Activated B cell treated with CpG ODN at 0.5 μM for 24 hours (primary cell): ENCODE measurements around the gene CIB1. TPM values are rescaled to one million over a fixed set of nuclear protein-coding genes. Genes with fewer than 3 reads are reported as not detected.

Source experiments
- ATAC-seq: fragments of 200-7000 bp; cut with Tn5 transposase; one replicate; pipeline ENCODE4 v1.10.0; 2021; ENCODE audit warnings: low read depth, mild to moderate bottlenecking, moderate library complexity
- CTCF ChIA-PET: fragments of 350-600 bp; sonication (Branson Sonifier 250); formaldehyde crosslinking; loops from one replicate; lab custom pipeline; 2021; ENCODE audit warnings: antibody characterized with exemption; lab: Charles Lee
- POLR2A ChIA-PET: fragments of 350-600 bp; sonication (Branson Sonifier 250); formaldehyde crosslinking; loops from one replicate; lab custom pipeline; 2021; ENCODE audit warnings: antibody characterized with exemption; lab: Charles Lee
- DNase-seq: peaks from one replicate; pipeline ENCODE4 v3.0.0; 2022
- H3K27ac Mint-ChIP-seq: one replicate; pipeline ENCODE4 v1.8.0; 2020; ENCODE audit warnings: mixed read lengths
- H3K27me3 Mint-ChIP-seq: one replicate; pipeline ENCODE4 v1.8.0; 2021; ENCODE audit warnings: mixed read lengths
- H3K36me3 Mint-ChIP-seq: one replicate; pipeline ENCODE4 v1.8.0; 2021; ENCODE audit warnings: low read depth, mixed read lengths
- H3K4me1 Mint-ChIP-seq: one replicate; pipeline ENCODE4 v1.8.0; 2021; ENCODE audit warnings: mixed read lengths
- H3K4me3 Mint-ChIP-seq: one replicate; pipeline ENCODE4 v1.8.0; 2020; ENCODE audit warnings: mild to moderate bottlenecking, mixed read lengths
- H3K9me3 Mint-ChIP-seq: one replicate; pipeline ENCODE4 v1.8.0; 2020; ENCODE audit warnings: mixed read lengths
- CTCF ChIP-seq: fragments of 200-600 bp; IDR thresholded peaks from one replicate; pipeline ENCODE4 v1.8.0; 2022; ENCODE audit warnings: antibody characterized with exemption, mild to moderate bottlenecking
- intact Hi-C: fragments of 100-400 bp; cut with micrococcal nuclease; formaldehyde crosslinking; loops from one replicate; pipeline ENCODE4 v1.15.1; 2024
- total RNA-seq: library from RNA; stranded (reverse); gene quantifications from 2 replicates; pipeline ENCODE4 v1.2.3, GENCODE V29; 2022

Gene CIB1
- total RNA-seq, 1 donor from 2014 or later = 96.6 TPM

DNA sequence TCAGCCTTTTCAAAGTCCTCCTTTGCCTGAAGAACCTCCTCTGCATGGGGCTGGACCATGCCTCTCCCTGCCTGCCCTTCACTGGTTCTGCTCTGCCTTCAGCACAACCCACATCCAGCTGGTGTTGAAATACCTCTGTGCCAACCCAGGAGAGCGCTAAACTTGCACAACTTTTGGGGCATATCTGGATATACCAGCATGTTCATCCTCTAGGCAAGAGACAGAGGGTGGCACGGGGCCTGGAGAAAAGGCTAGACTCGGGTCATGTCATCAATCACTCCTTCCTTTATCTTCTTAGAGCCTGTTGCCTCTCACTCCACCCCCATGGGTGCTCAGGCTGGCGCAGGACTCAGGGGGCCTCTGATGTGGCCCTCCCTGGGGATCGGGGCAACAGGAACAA lies 27.9 kb downstream of the CIB1 start:
- DNase-seq (no peak), ATAC-seq (no peak)
- CTCF ChIA-PET = interaction anchor here (1.5 to 2.2 kb wide), 3 partner anchors 13 to 44 kb away, joined by 3 to 9 read pairs (median 6); no protein-coding TSS in a partner anchor
- intact Hi-C loops = no loop called here
- Mint-ChIP-seq H3K9me3 (no peaks in the 10 kb centered on the region), H3K36me3 (peaks cover 56% of the 10 kb centered on the region), H3K4me1 (peaks cover 85% of the 10 kb centered on the region), H3K27me3 (no peaks in the 10 kb centered on the region), H3K27ac (peak overlapping the region; percentile 95), H3K4me3 (peak overlapping the region; percentile 20)
- POLR2A ChIA-PET = interaction anchor here (0.7 to 7.7 kb wide), 7 partner anchors 9 to 624 kb away, joined by 3 to 248 read pairs (median 5); partner anchors contain the start of genes CIB1 and GDPGP1
- no peak for TF ChIP-seq CTCF

DNA sequence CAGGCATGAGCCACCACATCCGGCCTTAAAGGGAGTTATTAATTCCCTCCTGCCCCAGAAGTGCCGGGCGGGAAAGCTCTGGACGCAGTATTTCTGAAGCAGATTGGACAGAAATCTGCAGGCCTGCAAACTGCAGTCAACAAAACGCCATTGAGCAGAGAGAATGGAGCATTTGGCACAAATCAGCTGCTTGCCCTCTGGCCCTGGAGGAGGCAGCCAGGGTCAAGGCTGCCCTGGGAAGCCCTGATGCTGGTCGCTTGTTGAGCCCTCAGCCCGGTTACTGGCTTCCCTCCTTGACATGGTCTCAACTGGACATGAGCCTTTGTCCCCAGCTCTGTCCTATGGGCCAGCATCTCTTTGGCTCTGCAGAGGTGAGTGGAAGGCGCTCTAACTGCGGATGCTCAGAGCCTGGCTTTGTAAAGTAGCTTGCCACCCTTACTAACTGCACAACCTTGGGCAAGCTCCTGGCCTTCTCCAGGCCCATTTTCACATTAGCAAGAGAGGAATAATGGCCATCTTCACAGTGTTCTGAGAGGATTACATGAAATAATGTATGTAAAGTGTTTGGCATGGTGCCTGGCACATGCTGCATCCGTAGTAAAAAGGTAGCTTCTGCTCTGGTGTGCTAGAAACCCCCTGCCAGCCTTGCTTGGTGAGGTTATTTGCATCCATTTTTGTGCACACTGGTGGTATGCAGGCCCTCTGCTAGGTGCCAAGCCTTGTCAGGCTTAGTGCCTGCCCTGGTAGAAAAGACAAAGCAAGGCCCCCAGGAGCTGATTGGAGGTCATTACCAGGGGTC lies 28.5 kb downstream of the CIB1 start:
- Mint-ChIP-seq H3K4me1 (peaks cover 85% of the 10 kb centered on the region), H3K27me3 (no peaks in the 10 kb centered on the region), H3K9me3 (no peaks in the 10 kb centered on the region), H3K4me3 (peak overlapping the region; percentile 20), H3K36me3 (peaks cover 50% of the 10 kb centered on the region), H3K27ac (peak overlapping the region; percentile 95)
- no peak for TF ChIP-seq CTCF
- intact Hi-C loops = no loop called here
- no peak for ATAC-seq
- ChIA-PET CTCF (interaction anchor here (1.0 to 2.2 kb wide), 4 partner anchors 13 to 43 kb away, joined by 3 to 9 read pairs (median 4); no protein-coding TSS in a partner anchor), POLR2A (interaction anchor here (0.7 to 7.7 kb wide), 8 partner anchors 10 to 625 kb away, joined by 3 to 248 read pairs (median 4); partner anchors contain the start of genes CIB1 and GDPGP1)
- DNase-seq = no peak

- Mint-ChIP-seq H3K9me3 (no peaks in the 10 kb centered on the region), H3K27me3 (no peaks in the 10 kb centered on the region), H3K27ac (peak overlapping the region; percentile 54), H3K36me3 (peaks cover 39% of the 10 kb centered on the region), H3K4me1 (peaks cover 83% of the 10 kb centered on the region), H3K4me3 (peak overlapping the region; percentile 35)
- intact Hi-C loops = loop anchor here (5.0 kb wide), 1 partner anchor 202 kb away; the partner anchor contains the start of gene ZNF710
- TF ChIP-seq CTCF = no peak
- ChIA-PET CTCF (interaction anchor here (1.0 to 3.7 kb wide), 7 partner anchors 9 to 42 kb away, joined by 3 to 18 read pairs (median 5); no protein-coding TSS in a partner anchor), POLR2A (interaction anchor here (7.6 to 7.7 kb wide), 2 partner anchors 11 to 14 kb away, joined by 144 to 248 read pairs; no protein-coding TSS in a partner anchor)
- ATAC-seq (no peak), DNase-seq (no peak)
Observed at GRCh38 chr15:90203922-90204321, 29.8 kb downstream of the CIB1 start.

- ATAC-seq = no peak
- H3K27ac Mint-ChIP-seq = peak overlapping the region; percentile 85
- peak overlapping the region; percentile 93 for H3K4me3 Mint-ChIP-seq
- POLR2A ChIA-PET = interaction anchor here (1.0 to 7.7 kb wide), 3 partner anchors 11 to 645 kb away, joined by 4 to 248 read pairs (median 144); no protein-coding TSS in a partner anchor
- intact Hi-C loops = loop anchor here (5.0 kb wide), 1 partner anchor 201 kb away; the partner anchor contains the start of gene ZNF710
- peaks cover 83% of the 10 kb centered on the region for H3K4me1 Mint-ChIP-seq
- CTCF ChIA-PET = interaction anchor here (0.8 to 3.7 kb wide), 7 partner anchors 9 to 42 kb away, joined by 3 to 18 read pairs (median 4); no protein-coding TSS in a partner anchor
- no peak for DNase-seq
- TF ChIP-seq CTCF = no peak
- H3K9me3 Mint-ChIP-seq = no peaks in the 10 kb centered on the region
- H3K27me3 Mint-ChIP-seq = no peaks in the 10 kb centered on the region
- H3K36me3 Mint-ChIP-seq = peaks cover 35% of the 10 kb centered on the region
Observed at GRCh38 chr15:90203473-90203872, 30.3 kb downstream of the CIB1 start.
